Loucy (cell line): Measurements from ENCODE around the gene ROPN1B.

ENCODE experiments used
- H2AFZ ChIP-seq: fragments of 200-600 bp; sonication (generic); 2 replicates; pipeline ENCODE4 v1.6.0; 2016; ENCODE audit warnings: antibody characterized with exemption, mild to moderate bottlenecking, low read length, moderate library complexity
- H3F3A ChIP-seq: fragments of 200-600 bp; 2 replicates; pipeline ENCODE4 v1.6.0; 2016; ENCODE audit warnings: antibody characterized with exemption, low read depth, mild to moderate bottlenecking
- H3K27me3 ChIP-seq: fragments of 200-600 bp; sonication (generic); 2 replicates; pipeline ENCODE4 v1.6.1; 2014; ENCODE audit warnings: low read length, mild to moderate bottlenecking; ENCODE audit not compliant: insufficient read depth, poor library complexity, severe bottlenecking
- H3K36me3 ChIP-seq: fragments of 200-600 bp; sonication (generic); 2 replicates; pipeline ENCODE4 v1.6.1; 2016; ENCODE audit warnings: low read length; ENCODE audit not compliant: insufficient read depth
- H3K4me1 ChIP-seq: fragments of 200-600 bp; sonication (generic); 2 replicates; pipeline ENCODE4 v1.5.1; 2014; ENCODE audit warnings: low read length, mild to moderate bottlenecking; ENCODE audit not compliant: insufficient read depth, poor library complexity, severe bottlenecking
- H3K4me2 ChIP-seq: fragments of 200-600 bp; sonication (generic); 2 replicates; pipeline ENCODE4 v1.6.0; 2014; ENCODE audit warnings: antibody characterized with exemption, low read length, low read depth, mild to moderate bottlenecking; ENCODE audit not compliant: poor library complexity, severe bottlenecking
- H3K4me3 ChIP-seq: fragments of 200-600 bp; sonication (generic); 2 replicates; pipeline ENCODE4 v1.5.1; 2014; ENCODE audit warnings: low read length, mild to moderate bottlenecking, mixed read lengths; ENCODE audit not compliant: poor library complexity, severe bottlenecking
- H3K79me2 ChIP-seq: fragments of 200-600 bp; sonication (generic); 2 replicates; pipeline ENCODE4 v1.6.1; 2014; ENCODE audit warnings: low read length; ENCODE audit not compliant: insufficient read depth
- H3K9ac ChIP-seq: fragments of 200-600 bp; sonication (generic); 2 replicates; pipeline ENCODE4 v1.6.0; 2014; ENCODE audit warnings: mild to moderate bottlenecking, low read depth, low read length, moderate library complexity; ENCODE audit not compliant: poor library complexity, severe bottlenecking
- H3K9me2 ChIP-seq: fragments of 200-600 bp; sonication (generic); replicated peaks from 2 replicates; pipeline ENCODE4 v1.6.1; 2016; ENCODE audit warnings: low read depth, low read length, mixed read lengths
- H3K9me3 ChIP-seq: fragments of 200-600 bp; sonication (generic); 2 replicates; pipeline ENCODE4 v1.6.1; 2014; ENCODE audit warnings: mild to moderate bottlenecking, antibody characterized with exemption, low read length, low read depth; ENCODE audit not compliant: insufficient read depth
- H4K20me1 ChIP-seq: fragments of 200-600 bp; sonication (generic); 2 replicates; pipeline ENCODE4 v1.6.0; 2014; ENCODE audit warnings: antibody characterized with exemption, low read length, mild to moderate bottlenecking; ENCODE audit not compliant: insufficient read depth, poor library complexity, severe bottlenecking
- EZH2phosphoT487 ChIP-seq: fragments of 200-600 bp; IDR thresholded peaks from 2 replicates; pipeline ENCODE4 v1.6.1; 2018; ENCODE audit warnings: antibody characterized with exemption, mild to moderate bottlenecking, moderate library complexity, borderline replicate concordance
- TF ChIP-seq, protein P1 (sequence below): fragments of 200-600 bp; sonication (generic); conservative IDR thresholded peaks from 2 replicates; pipeline ENCODE4 v1.5.1; 2014; ENCODE audit warnings: mild to moderate bottlenecking, antibody characterized with exemption, low read length

The ROPN1B gene

DNA sequence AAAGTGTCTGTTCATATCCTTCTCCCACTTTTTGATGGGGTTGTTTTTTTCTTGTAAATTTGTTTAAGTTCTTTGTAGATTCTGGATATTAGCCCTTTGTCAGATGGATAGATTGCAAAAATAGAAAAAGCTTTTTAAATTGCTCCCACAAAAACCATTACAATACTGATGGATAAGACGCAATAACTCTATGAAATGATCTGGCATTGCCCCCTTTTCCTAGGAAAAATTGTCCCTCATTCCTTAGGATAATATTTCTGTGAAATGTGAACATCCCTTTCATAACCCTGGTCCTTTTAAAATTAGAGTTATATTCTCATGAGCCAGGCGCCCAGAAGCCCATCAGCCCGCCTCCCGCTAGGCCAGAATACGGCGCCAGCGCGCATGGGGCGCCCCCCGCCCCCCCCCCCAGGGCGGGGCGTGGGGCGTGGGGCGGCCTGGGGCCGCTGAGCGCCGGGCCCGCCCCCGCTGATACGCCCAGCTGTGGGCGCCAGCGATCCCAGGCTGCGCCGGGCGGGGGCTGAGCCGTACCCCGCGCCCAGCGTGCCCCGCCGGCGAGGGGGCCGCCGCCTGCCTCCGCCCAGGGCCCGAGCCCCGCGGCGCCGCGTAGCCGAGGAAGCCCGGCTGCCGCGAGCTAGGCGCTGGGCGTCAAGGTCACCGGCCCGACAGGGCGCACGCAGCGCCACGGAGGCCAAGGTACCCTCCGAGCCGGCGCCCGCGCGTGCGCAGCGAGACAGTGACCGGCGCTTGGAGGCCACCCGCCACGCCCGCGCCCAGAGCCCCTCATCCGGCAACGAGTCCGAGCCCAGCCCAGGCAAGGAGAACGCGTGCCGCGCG lies 11.1 kb upstream of the ROPN1B start:
- Histone ChIP-seq H3K36me3 (no peaks in the 10 kb centered on the region), H3F3A (no peaks in the 10 kb centered on the region), H4K20me1 (no peaks in the 10 kb centered on the region), H3K4me1 (no peaks in the 10 kb centered on the region), H2AFZ (no peak overlapping the region), H3K4me2 (no peak overlapping the region), H3K27me3 (no peaks in the 10 kb centered on the region), H3K9me2 (no peaks in the 10 kb centered on the region), H3K79me2 (no peaks in the 10 kb centered on the region), H3K9me3 (no peaks in the 10 kb centered on the region), H3K4me3 (no peak overlapping the region), H3K9ac (no peak overlapping the region)
- TF ChIP-seq, protein P1, sequence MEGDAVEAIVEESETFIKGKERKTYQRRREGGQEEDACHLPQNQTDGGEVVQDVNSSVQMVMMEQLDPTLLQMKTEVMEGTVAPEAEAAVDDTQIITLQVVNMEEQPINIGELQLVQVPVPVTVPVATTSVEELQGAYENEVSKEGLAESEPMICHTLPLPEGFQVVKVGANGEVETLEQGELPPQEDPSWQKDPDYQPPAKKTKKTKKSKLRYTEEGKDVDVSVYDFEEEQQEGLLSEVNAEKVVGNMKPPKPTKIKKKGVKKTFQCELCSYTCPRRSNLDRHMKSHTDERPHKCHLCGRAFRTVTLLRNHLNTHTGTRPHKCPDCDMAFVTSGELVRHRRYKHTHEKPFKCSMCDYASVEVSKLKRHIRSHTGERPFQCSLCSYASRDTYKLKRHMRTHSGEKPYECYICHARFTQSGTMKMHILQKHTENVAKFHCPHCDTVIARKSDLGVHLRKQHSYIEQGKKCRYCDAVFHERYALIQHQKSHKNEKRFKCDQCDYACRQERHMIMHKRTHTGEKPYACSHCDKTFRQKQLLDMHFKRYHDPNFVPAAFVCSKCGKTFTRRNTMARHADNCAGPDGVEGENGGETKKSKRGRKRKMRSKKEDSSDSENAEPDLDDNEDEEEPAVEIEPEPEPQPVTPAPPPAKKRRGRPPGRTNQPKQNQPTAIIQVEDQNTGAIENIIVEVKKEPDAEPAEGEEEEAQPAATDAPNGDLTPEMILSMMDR, result no peak
- TF ChIP-seq EZH2phosphoT487, result no peak

DNA sequence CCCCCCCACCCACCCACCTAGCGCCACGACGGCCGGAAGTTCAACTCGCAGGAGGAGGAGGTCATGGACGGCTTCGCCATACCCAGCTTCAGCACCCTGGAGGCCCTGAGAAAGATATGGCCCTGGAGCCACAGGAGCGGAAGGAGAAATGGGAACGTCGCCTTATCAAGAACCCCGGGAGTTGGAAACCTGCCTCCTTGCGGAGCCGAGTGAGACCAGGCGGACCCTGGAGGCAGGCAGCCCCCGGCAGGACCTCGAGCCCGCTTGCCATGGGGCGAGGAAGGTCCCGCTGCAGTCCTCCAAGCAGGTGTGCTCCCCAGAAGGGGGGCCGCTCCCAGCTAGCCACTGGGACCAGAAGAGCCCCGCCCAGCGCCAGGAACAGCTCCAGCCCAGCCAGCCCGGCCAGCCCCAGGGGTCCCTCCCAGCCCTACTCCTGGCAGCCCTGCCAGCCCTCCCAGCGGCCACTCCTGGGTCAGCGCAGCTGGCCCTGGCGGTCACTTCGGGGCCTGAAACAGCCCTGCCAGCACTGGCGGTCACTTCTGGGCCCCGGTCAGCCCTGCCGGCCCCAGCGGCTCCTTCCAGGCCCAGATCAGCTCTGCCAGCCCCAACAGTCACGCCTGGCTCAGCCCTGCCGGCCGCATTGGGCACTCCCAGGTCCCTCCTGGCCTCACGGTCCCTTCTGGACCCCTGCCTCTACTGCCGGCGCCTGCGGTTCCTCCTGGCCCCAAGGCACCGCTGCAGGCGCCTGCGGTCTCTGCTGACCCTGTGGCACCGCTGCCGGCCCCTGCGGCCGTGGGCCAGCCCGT lies 10.3 kb upstream of the ROPN1B start:
- no peaks in the 10 kb centered on the region for H3K27me3 ChIP-seq
- no peaks in the 10 kb centered on the region for H3K79me2 ChIP-seq
- no peaks in the 10 kb centered on the region for H3K9me3 ChIP-seq
- no peak for TF ChIP-seq EZH2phosphoT487
- TF ChIP-seq, protein P1, result no peak
- H3K36me3 ChIP-seq, result no peaks in the 10 kb centered on the region
- H2AFZ ChIP-seq, result no peak overlapping the region
- no peak overlapping the region for H3K4me3 ChIP-seq
- H4K20me1 ChIP-seq, result no peaks in the 10 kb centered on the region
- H3K9me2 ChIP-seq, result no peaks in the 10 kb centered on the region
- no peak overlapping the region for H3K9ac ChIP-seq
- no peak overlapping the region for H3K4me2 ChIP-seq
- H3F3A ChIP-seq, result no peaks in the 10 kb centered on the region
- H3K4me1 ChIP-seq, result no peaks in the 10 kb centered on the region

DNA sequence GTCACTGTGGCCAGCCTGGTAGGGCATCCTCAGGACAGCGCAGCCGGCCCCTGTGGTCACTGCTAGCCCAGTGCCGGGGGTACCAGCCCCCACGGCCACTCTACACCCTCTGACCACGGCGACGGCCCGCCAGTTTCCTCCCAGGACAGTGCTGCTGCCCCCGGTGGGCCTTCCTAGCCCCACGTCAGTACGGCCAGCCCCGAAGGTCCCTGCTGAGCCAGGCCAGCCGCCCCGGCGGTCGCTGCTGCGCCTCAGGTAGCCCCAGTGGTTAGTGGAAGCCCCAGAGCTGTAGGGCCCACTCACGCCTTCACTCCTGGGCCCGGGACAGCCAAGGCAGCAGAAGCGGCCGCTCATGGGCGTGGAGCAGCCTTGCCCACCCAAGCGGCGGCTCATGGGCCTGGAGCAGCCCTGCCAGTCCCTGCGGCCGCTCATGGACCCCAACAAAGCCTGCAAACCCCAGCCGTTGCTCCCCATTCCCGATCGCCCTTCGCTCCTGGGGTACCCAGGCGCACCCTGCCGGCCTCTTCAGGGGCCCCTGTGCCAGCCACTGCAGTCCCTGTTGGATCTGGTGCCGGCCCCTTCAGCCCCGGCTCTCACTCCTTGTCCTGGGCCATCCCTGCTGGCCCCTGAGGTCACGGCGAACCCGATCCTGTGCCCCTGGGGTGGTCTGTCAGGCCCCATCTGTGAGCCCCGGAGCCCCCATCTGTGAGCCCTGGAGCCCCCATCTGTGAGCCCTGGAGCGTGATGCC lies 9.5 kb upstream of the ROPN1B start:
- Histone ChIP-seq H4K20me1 (no peaks in the 10 kb centered on the region), H3K9me3 (no peaks in the 10 kb centered on the region), H3F3A (no peaks in the 10 kb centered on the region), H3K9me2 (no peaks in the 10 kb centered on the region), H2AFZ (no peak overlapping the region), H3K27me3 (no peaks in the 10 kb centered on the region), H3K4me3 (no peak overlapping the region), H3K9ac (no peak overlapping the region), H3K4me1 (no peaks in the 10 kb centered on the region), H3K79me2 (no peaks in the 10 kb centered on the region), H3K36me3 (no peaks in the 10 kb centered on the region), H3K4me2 (no peak overlapping the region)
- TF ChIP-seq EZH2phosphoT487, result no peak
- TF ChIP-seq, protein P1, result no peak
